ENCODE data around the gene LRRN2.

DNA sequence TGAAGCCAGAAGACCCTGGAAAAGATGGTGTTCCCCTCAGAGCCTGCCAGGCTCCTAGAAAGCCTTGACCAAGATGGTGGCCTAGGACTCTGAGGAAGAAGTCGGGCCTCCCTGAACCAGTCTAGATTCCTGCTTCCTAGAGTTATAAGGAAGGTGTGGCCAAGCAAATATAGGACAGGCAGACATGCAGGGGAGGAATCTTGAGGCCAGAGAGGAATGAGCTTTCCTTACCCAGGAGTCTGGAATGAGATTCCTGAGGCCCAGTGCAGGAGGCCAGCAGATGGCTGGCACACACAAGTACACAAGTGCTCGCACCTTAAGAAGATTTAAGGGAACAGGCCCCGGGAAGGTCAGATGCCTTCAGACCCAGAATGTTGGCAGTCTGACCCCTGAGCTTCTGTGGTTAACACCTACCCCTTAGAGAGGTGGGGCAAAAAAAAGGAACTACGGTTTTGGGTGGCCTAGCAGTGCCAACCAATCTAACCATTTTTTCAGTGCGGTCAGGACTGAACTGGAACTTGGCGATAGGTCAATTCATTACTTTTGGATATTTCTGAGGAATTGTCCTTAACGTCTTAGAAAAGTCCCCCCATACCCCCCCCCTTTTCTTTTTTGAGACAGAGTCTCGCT, 96.0 kb downstream of the LRRN2 start:
- TF ChIP-seq, protein P1, sequence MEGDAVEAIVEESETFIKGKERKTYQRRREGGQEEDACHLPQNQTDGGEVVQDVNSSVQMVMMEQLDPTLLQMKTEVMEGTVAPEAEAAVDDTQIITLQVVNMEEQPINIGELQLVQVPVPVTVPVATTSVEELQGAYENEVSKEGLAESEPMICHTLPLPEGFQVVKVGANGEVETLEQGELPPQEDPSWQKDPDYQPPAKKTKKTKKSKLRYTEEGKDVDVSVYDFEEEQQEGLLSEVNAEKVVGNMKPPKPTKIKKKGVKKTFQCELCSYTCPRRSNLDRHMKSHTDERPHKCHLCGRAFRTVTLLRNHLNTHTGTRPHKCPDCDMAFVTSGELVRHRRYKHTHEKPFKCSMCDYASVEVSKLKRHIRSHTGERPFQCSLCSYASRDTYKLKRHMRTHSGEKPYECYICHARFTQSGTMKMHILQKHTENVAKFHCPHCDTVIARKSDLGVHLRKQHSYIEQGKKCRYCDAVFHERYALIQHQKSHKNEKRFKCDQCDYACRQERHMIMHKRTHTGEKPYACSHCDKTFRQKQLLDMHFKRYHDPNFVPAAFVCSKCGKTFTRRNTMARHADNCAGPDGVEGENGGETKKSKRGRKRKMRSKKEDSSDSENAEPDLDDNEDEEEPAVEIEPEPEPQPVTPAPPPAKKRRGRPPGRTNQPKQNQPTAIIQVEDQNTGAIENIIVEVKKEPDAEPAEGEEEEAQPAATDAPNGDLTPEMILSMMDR (conservative IDR thresholded peaks at IDR 0.05; ENCODE audit: low read depth, low read length), result no peak
- TF ChIP-seq EZH2 (IDR thresholded peaks at IDR 0.05; ENCODE audit: low read length, unreplicated experiment), result no peak
